ENCODE measurements around the gene LSM2.

LSM2 gene

GRCh38 chr6:31776989-31777666 is 29.6 kb downstream of the LSM2 start, which contains the start of gene VWA7:
Gene VWA7, minus strand, starts transcription at chr6:31777328. Its CDS starts 549 bp downstream, at chr6:31776779.
- peak; percentile 98 for DNase-seq (ENCODE audit: low spot score)

- no peak for DNase-seq (ENCODE audit: low spot score)
Measured at GRCh38 chr6:31776485-31776988, 30.2 kb downstream of the LSM2 start.

GRCh38 chr6:31775633-31776484 is 30.9 kb downstream of the LSM2 start:
- DNase-seq (ENCODE audit: low spot score): no peak

- DNase-seq (ENCODE audit: low spot score): peak; percentile 35
Measured at GRCh38 chr6:31775184-31775583, 31.6 kb downstream of the LSM2 start.

GRCh38 chr6:31771992-31772358 is 34.8 kb downstream of the LSM2 start:
- DNase-seq (ENCODE audit: low spot score): no peak

GRCh38 chr6:31770860-31771259 is 35.9 kb downstream of the LSM2 start:
- DNase-seq (ENCODE audit: low spot score): no peak

- DNase-seq (ENCODE audit: low spot score): peak; percentile 74
Measured at GRCh38 chr6:31769684-31770371, 36.9 kb downstream of the LSM2 start.

GRCh38 chr6:31768363-31769257 is 38.2 kb downstream of the LSM2 start:
- no peak for DNase-seq (ENCODE audit: low spot score)

- DNase-seq (ENCODE audit: low spot score): peak; percentile 43
Measured at GRCh38 chr6:31767096-31767645, 39.6 kb downstream of the LSM2 start.

GRCh38 chr6:31765910-31766794 is 40.6 kb downstream of the LSM2 start:
- no peak for DNase-seq (ENCODE audit: low spot score)

- DNase-seq (ENCODE audit: low spot score): no peak
Measured at GRCh38 chr6:31765559-31765909, 41.2 kb downstream of the LSM2 start.

GRCh38 chr6:31764198-31764597 is 42.6 kb downstream of the LSM2 start:
- DNase-seq (ENCODE audit: low spot score): no peak

- DNase-seq (ENCODE audit: low spot score): peak; percentile 59
Measured at GRCh38 chr6:31763619-31763940, 43.2 kb downstream of the LSM2 start.

GRCh38 chr6:31762878-31763618 is 43.7 kb downstream of the LSM2 start:
- DNase-seq (ENCODE audit: low spot score): no peak

- DNase-seq (ENCODE audit: low spot score): no peak
Measured at GRCh38 chr6:31762356-31762755, 44.4 kb downstream of the LSM2 start, which contains the start of gene SAPCD1. Gene SAPCD1, plus strand, starts transcription at chr6:31762656. Its CDS starts 399 bp downstream, at chr6:31763055.

- DNase-seq (ENCODE audit: low spot score): no peak
Measured at GRCh38 chr6:31761343-31761742, 45.4 kb downstream of the LSM2 start.

GRCh38 chr6:31760790-31761189 is 46.0 kb downstream of the LSM2 start:
- DNase-seq (ENCODE audit: low spot score): no peak

- no peak for DNase-seq (ENCODE audit: low spot score)
Measured at GRCh38 chr6:31758281-31758680, 48.5 kb downstream of the LSM2 start.

- peak; percentile 69 for DNase-seq (ENCODE audit: low spot score)
Measured at GRCh38 chr6:31752739-31753319, 53.9 kb downstream of the LSM2 start.

All from kidney tubule cell (primary cell).